Liver (tissue), 9 donors: Measurements from ENCODE around the gene SHLD3. TPM values are rescaled to one million over a fixed set of nuclear protein-coding genes. Genes with fewer than 3 reads are reported as not detected.
"Not testable (repeated sequence)": the region's sequence is repeated elsewhere in the genome, so short reads cannot be mapped to it uniquely, and the experiment has no call there.

Experiments
- DNase-seq: peaks from one replicate; pipeline ENCODE4 v3.0.0-alpha.2; 2017; ENCODE audit warnings: low spot score
- H3K27ac ChIP-seq, 2 donors: one replicate each; pipeline ENCODE4 v1.7.0; 2013; ENCODE audit warnings: inconsistent platforms in 2 of 2, low read length in 2 of 2, control low read depth in 1 of 2, low read depth in 1 of 2, mild to moderate bottlenecking in 1 of 2
- H3K27me3 ChIP-seq, 4 donors: one replicate each; pipeline versions ENCODE4 v1.6.1 to v1.7.0; 2013; ENCODE audit warnings: low read length in 3 of 4, inconsistent platforms in 1 of 4, mild to moderate bottlenecking in 1 of 4, moderate library complexity in 1 of 4; ENCODE audit not compliant: control insufficient read depth in 4 of 4, insufficient read depth in 4 of 4
- H3K36me3 ChIP-seq, 4 donors: one replicate each; pipeline versions ENCODE4 v1.6.1 to v1.7.0; 2013; ENCODE audit warnings: low read length in 3 of 4, mild to moderate bottlenecking in 3 of 4, low read depth in 1 of 4, moderate library complexity in 1 of 4; ENCODE audit not compliant: control insufficient read depth in 4 of 4, insufficient read depth in 3 of 4
- H3K4me1 ChIP-seq, 4 donors: one replicate each; pipeline versions ENCODE4 v1.6.1 to v1.7.0; 2013; ENCODE audit warnings: low read length in 3 of 4, mild to moderate bottlenecking in 3 of 4, moderate library complexity in 1 of 4; ENCODE audit not compliant: control insufficient read depth in 4 of 4, insufficient read depth in 4 of 4
- H3K4me3 ChIP-seq, 3 donors: one replicate each; pipeline versions ENCODE4 v1.6.1 to v1.7.0; 2013; ENCODE audit warnings: low read length in 3 of 3, control low read depth in 1 of 3, low read depth in 1 of 3, mild to moderate bottlenecking in 1 of 3
- H3K9ac ChIP-seq, 2 donors: one replicate each; pipeline ENCODE4 v1.7.0; 2013; ENCODE audit warnings: low read length in 2 of 2, mild to moderate bottlenecking in 2 of 2, moderate library complexity in 2 of 2, control low read depth in 1 of 2, low read depth in 1 of 2
- H3K9me3 ChIP-seq, 4 donors: one replicate each; pipeline versions ENCODE4 v1.6.1 to v1.7.0; 2013; ENCODE audit warnings: low read length in 3 of 4; ENCODE audit not compliant: control insufficient read depth in 4 of 4
- EGR1 ChIP-seq, 2 donors: IDR thresholded peaks; 2 replicates each; pipeline ENCODE4 v1.6.1; 2016 to 2018; ENCODE audit warnings: antibody characterized with exemption in 2 of 2, low read depth in 2 of 2
- FOXA1 ChIP-seq: IDR thresholded peaks from 2 replicates; pipeline ENCODE4 v1.6.1; 2016; ENCODE audit warnings: antibody characterized with exemption
- FOXA2 ChIP-seq: IDR thresholded peaks from 2 replicates; pipeline ENCODE4 v1.6.1; 2016; ENCODE audit warnings: antibody characterized with exemption
- HNF4A ChIP-seq, 2 donors: conservative IDR thresholded peaks; 2 replicates each; pipeline ENCODE4 v1.6.1; 2016; ENCODE audit warnings: antibody characterized with exemption in 2 of 2, mild to moderate bottlenecking in 2 of 2
- HNF4G ChIP-seq: IDR thresholded peaks from 2 replicates; pipeline ENCODE4 v1.6.1; 2016; ENCODE audit warnings: antibody characterized with exemption
- JUND ChIP-seq, 2 donors: IDR thresholded peaks; 2 replicates each; pipeline ENCODE4 v1.6.1; 2016; ENCODE audit warnings: antibody characterized with exemption in 2 of 2
- RAD21 ChIP-seq, 2 donors: IDR thresholded peaks; 2 replicates each; pipeline ENCODE4 v1.6.1; 2016; ENCODE audit warnings: antibody characterized with exemption in 2 of 2, mild to moderate bottlenecking in 2 of 2
- SP1 ChIP-seq: IDR thresholded peaks from 2 replicates; pipeline ENCODE4 v1.6.1; 2018; ENCODE audit warnings: antibody characterized with exemption, mild to moderate bottlenecking
- TAF1 ChIP-seq: conservative IDR thresholded peaks from 2 replicates; pipeline ENCODE4 v1.6.1; 2016; ENCODE audit warnings: antibody characterized with exemption, mild to moderate bottlenecking
- WGBS: extraction: QIAGEN DNeasy Blood & Tissue Kit; methylation state at CpG from one replicate; pipeline ENCODE4 v1.1.7; 2013; 5-methylcytosine and 5-hydroxymethylcytosine counted together
- polyA plus RNA-seq, 2 donors: library from polyadenylated mRNA; stranded (reverse) in 1 of 2; unstranded in 1 of 2; fragments of 200-250 nt in 1 of 2; fragments of >200 nt in 1 of 2; fragmentation: Nextera tagmentation in 1 of 2; extraction: Ambion mirVana in 1 of 2; gene quantifications; one replicate each; pipeline versions ENCODE4 v1.2.1 to v1.2.3, GENCODE V29; 2013 to 2015
- total RNA-seq, 2 donors: library from RNA; depleted of rRNA; stranded (reverse); fragments of >200 nt; gene quantifications; one replicate each; pipeline ENCODE4 v1.2.3, GENCODE V29; 2014
- TF ChIP-seq, protein P1 (sequence below): fragments of 150-350 bp; IDR thresholded peaks from 2 replicates; pipeline ENCODE4 v1.5.1; 2017; ENCODE audit warnings: improper control_type of control experiment, low read depth, low read length; ENCODE audit not compliant: missing input control
- TF ChIP-seq, protein P2 (sequence below): IDR thresholded peaks from 2 replicates; pipeline ENCODE4 v1.6.1; 2016; ENCODE audit warnings: antibody characterized with exemption
- donor health status: healthy.
- donor health status: healthy.
- donor health status: healthy.
- donor health status: healthy.
- donor health status: healthy.

The SHLD3 gene
- total and polyA plus RNA-seq, 4 donors, result 1.0 to 2.5 (median 1.8) TPM

GRCh38 chr5:65611524-65611923, 13.3 kb upstream of the SHLD3 start:
- no peak overlapping the region for H3K4me3 ChIP-seq
- peaks cover 5 to 60% (median 42%) of the 10 kb centered on the region in 4 donors for H3K36me3 ChIP-seq
- H3K4me1 ChIP-seq, result no peaks in the 10 kb centered on the region
- no peaks in the 10 kb centered on the region for H3K9me3 ChIP-seq
- no peak for DNase-seq
- no peak for TF ChIP-seq HNF4A (conservative IDR thresholded peaks at IDR 0.05)
- TF ChIP-seq SP1, result peak; percentile 12
- H3K27me3 ChIP-seq, result no peaks in the 10 kb centered on the region
- no peak overlapping the region for H3K27ac ChIP-seq
- no peak overlapping the region for H3K9ac ChIP-seq
- WGBS, result 61% methylated on average over 3 of the region's 3 CpGs

- Histone ChIP-seq H3K27ac (no peak overlapping the region), H3K9ac (no peak overlapping the region), H3K4me3 (no peak overlapping the region), H3K4me1 (no peaks in the 10 kb centered on the region), H3K36me3 (peaks cover 5 to 55% (median 35%) of the 10 kb centered on the region in 4 donors), H3K9me3 (no peaks in the 10 kb centered on the region), H3K27me3 (no peaks in the 10 kb centered on the region)
- 81% methylated on average over 4 of the region's 4 CpGs for WGBS
- TF ChIP-seq, protein P1, sequence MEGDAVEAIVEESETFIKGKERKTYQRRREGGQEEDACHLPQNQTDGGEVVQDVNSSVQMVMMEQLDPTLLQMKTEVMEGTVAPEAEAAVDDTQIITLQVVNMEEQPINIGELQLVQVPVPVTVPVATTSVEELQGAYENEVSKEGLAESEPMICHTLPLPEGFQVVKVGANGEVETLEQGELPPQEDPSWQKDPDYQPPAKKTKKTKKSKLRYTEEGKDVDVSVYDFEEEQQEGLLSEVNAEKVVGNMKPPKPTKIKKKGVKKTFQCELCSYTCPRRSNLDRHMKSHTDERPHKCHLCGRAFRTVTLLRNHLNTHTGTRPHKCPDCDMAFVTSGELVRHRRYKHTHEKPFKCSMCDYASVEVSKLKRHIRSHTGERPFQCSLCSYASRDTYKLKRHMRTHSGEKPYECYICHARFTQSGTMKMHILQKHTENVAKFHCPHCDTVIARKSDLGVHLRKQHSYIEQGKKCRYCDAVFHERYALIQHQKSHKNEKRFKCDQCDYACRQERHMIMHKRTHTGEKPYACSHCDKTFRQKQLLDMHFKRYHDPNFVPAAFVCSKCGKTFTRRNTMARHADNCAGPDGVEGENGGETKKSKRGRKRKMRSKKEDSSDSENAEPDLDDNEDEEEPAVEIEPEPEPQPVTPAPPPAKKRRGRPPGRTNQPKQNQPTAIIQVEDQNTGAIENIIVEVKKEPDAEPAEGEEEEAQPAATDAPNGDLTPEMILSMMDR, result no peak
- TF ChIP-seq FOXA2, result no peak
- no peak for DNase-seq
These were observed 12.4 kb upstream of the SHLD3 start for GRCh38 chr5:65612298-65612907.

DNA sequence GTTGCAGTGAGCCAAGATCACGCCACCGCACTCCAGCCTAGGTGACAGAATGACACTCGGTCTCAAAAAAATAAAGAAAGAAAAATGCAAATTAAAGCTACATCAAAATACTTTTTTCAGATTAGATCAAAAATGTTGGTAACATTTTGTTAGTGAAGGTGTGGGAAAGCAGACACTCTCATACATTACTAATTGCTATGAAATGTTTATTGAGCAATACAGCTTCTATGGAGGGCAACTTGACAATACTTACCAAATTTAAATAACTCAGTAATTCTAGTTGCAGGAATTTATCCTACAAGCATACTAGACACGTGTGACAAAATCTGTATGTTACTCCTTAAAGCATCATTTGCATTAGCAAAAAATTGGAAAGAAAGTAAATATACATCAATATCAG, 4.8 kb upstream of the SHLD3 start:
- Histone ChIP-seq H3K9ac (no peak overlapping the region), H3K36me3 (peaks cover 0 to 8% (median 5%) of the 10 kb centered on the region in 4 donors), H3K27ac (no peak overlapping the region), H3K27me3 (no peaks in the 10 kb centered on the region), H3K9me3 (no peaks in the 10 kb centered on the region), H3K4me1 (peaks cover 1 to 22% (median 14%) of the 10 kb centered on the region in 4 donors), H3K4me3 (no peak overlapping the region)
- no peak for DNase-seq
- 95% methylated on average over 4 of the region's 4 CpGs for WGBS
- TF ChIP-seq, protein P2, sequence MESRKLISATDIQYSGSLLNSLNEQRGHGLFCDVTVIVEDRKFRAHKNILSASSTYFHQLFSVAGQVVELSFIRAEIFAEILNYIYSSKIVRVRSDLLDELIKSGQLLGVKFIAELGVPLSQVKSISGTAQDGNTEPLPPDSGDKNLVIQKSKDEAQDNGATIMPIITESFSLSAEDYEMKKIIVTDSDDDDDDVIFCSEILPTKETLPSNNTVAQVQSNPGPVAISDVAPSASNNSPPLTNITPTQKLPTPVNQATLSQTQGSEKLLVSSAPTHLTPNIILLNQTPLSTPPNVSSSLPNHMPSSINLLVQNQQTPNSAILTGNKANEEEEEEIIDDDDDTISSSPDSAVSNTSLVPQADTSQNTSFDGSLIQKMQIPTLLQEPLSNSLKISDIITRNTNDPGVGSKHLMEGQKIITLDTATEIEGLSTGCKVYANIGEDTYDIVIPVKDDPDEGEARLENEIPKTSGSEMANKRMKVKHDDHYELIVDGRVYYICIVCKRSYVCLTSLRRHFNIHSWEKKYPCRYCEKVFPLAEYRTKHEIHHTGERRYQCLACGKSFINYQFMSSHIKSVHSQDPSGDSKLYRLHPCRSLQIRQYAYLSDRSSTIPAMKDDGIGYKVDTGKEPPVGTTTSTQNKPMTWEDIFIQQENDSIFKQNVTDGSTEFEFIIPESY, result no peak
- TF ChIP-seq, protein P1, result no peak
- TF ChIP-seq FOXA1 (no peak), EGR1 (IDR thresholded peaks at IDR 0.05; ENCODE audit: low read depth in 2 of 2) (no peak), FOXA2 (no peak), RAD21 (IDR thresholded peaks at IDR 0.05) (no peak), HNF4A (conservative IDR thresholded peaks at IDR 0.05) (no peak), HNF4G (no peak), JUND (IDR thresholded peaks at IDR 0.05) (no peak), TAF1 (no peak)

DNA sequence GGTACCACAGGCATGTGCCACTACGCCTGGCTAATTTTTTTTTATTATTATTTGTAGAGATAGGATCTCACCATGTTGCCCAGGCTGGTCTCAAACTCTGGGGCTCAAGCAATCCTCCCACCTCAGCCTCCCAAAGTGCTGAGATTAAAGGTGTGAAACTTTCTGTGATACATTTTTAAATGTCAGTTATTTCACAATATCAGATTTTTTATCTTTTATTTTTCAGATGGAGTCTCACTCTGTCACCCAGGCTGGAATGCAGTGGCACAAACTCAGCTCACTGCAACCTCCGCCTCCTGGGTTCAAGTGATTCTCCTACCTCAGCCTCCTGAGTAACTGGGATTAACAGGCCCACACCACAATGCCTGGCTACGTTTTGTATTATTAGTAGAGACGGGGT, 2.9 kb upstream of the SHLD3 start:
- WGBS, result 94% methylated on average over 4 of the region's 4 CpGs
- DNase-seq, H3K36me3 ChIP-seq: not testable (repeated sequence)

More for the DNA sequence above, 2.9 kb upstream of the SHLD3 start:
- peaks cover 9 to 33% (median 22%) of the 10 kb centered on the region in 4 donors for H3K4me1 ChIP-seq
- H3K27ac ChIP-seq, H3K27me3 ChIP-seq, H3K9me3 ChIP-seq, H3K4me3 ChIP-seq, H3K9ac ChIP-seq: not testable (repeated sequence)
